Endothelial cell of umbilical vein (primary cell): ENCODE results near the gene FBXO11.

Source experiments
- CTCF ChIP-seq, 2 donors: IDR thresholded peaks; 1 replicate in 1 of 2; 2 replicates in 1 of 2; pipeline ENCODE4 v1.5.1; 2011; ENCODE audit warnings: low read length in 2 of 2, mild to moderate bottlenecking in 2 of 2, moderate library complexity in 2 of 2, control low read depth in 1 of 2, inconsistent platforms in 1 of 2, low read depth in 1 of 2; ENCODE audit not compliant: insufficient read depth in 1 of 2; ENCODE audit errors: extremely low read depth in 1 of 2
- FOS ChIP-seq: IDR thresholded peaks from 2 replicates; pipeline ENCODE4 v1.6.1; 2011; ENCODE audit warnings: mild to moderate bottlenecking, low read length, moderate library complexity, borderline replicate concordance; ENCODE audit not compliant: insufficient read depth
- MAX ChIP-seq: IDR thresholded peaks from 2 replicates; pipeline ENCODE4 v1.6.1; 2011; ENCODE audit not compliant: insufficient read depth, insufficient read length
- POLR2A ChIP-seq: IDR thresholded peaks from 2 replicates; pipeline ENCODE4 v1.6.1; 2012; ENCODE audit warnings: low read depth, mild to moderate bottlenecking, control low read depth, low read length
- POLR2AphosphoS5 ChIP-seq: IDR thresholded peaks from 2 replicates; pipeline ENCODE4 v1.6.1; 2012; ENCODE audit warnings: low read depth, mild to moderate bottlenecking, control low read depth, low read length, moderate library complexity; ENCODE audit not compliant: insufficient read depth

- TF ChIP-seq CTCF (IDR thresholded peaks at IDR 0.05; ENCODE audit: extremely low read depth in 1 of 2, insufficient read depth in 1 of 2, low read depth in 1 of 2, low read length in 2 of 2) = no peak
- no peak for TF ChIP-seq FOS
- TF ChIP-seq MAX = no peak
- no peak for TF ChIP-seq POLR2AphosphoS5
- no peak for TF ChIP-seq POLR2A
Measured at GRCh38 chr2:47805850-47806249, 100.4 kb downstream of the FBXO11 start.
